ENCODE measurements around the gene ATF5. TPM values are rescaled to one million over a fixed set of nuclear protein-coding genes. Genes with fewer than 3 reads are reported as not detected.

ATF5 gene
- total and polyA plus RNA-seq, 10 of the 15 experiments (the other 5 are each of a cell fraction or from before 2014, with no cell fraction given) = 9.1 to 133 (median 24.0) TPM

GRCh38 chr19:49975051-49975450 lies 46.0 kb downstream of the ATF5 start:
- H3K9ac ChIP-seq (ENCODE audit: control insufficient read depth, insufficient read depth, low read length) = no peak overlapping the region
- CTCF ChIA-PET = no interaction called here

More at GRCh38 chr19:49975051-49975450, 46.0 kb downstream of the ATF5 start:
- Histone ChIP-seq H3K27ac (ENCODE audit: control insufficient read depth, insufficient read depth) (no peak overlapping the region), H2AFZ (ENCODE audit: control insufficient read depth, low read depth, low read length) (no peak overlapping the region), H4K20me1 (ENCODE audit: control insufficient read depth, insufficient read depth) (no peaks in the 10 kb centered on the region), H3K4me3 (no peak overlapping the region), H3K36me3 (ENCODE audit: control insufficient read depth in 2 of 2, insufficient read depth in 2 of 2, low read length in 1 of 2) (no peaks in the 10 kb centered on the region; a peak in 1 of 4 replicates), H3K9me3 (replicated peaks; ENCODE audit: control insufficient read depth, insufficient read depth, low read length) (no peaks in the 10 kb centered on the region), H3K27me3 (replicated peaks in 1 of 2; ENCODE audit: control insufficient read depth in 2 of 2, insufficient read depth in 2 of 2, low read length in 1 of 2) (no peaks in the 10 kb centered on the region), H3K79me2 (ENCODE audit: control insufficient read depth, insufficient read depth, low read length) (no peaks in the 10 kb centered on the region), H3K4me2 (ENCODE audit: control insufficient read depth, insufficient read depth) (no peak overlapping the region), H3K4me1 (ENCODE audit: control insufficient read depth, insufficient read depth, low read length) (no peaks in the 10 kb centered on the region)
- ChIA-PET RAD21 (ENCODE audit: unreplicated experiment) (no interaction called here), POLR2A (no interaction called here), SMC1A (ENCODE audit: uncharacterized antibody, unreplicated experiment) (interaction anchor here (1.3 kb wide), 1 partner anchor 21 kb away, joined by 3 read pairs; no protein-coding TSS in a partner anchor)
- in situ Hi-C loops (cut with MboI) = no loop called here
- WGBS (ENCODE audit: insufficient coverage, insufficient replicate concordance, low lambda C conversion rate, missing lambda C conversion rate) = 62% methylated on average over 7 of the region's 7 CpGs
- DNase-seq (ENCODE audit: low read depth, low spot score) (no peak), ATAC-seq (no peak), FAIRE-seq (no peak)
- TF ChIP-seq ATF3 (IDR thresholded peaks at IDR 0.05; ENCODE audit: borderline replicate concordance, extremely low read depth, low read depth, low read length) (no peak), RBBP5 (conservative IDR thresholded peaks at IDR 0.05) (no peak), BRCA1 (IDR thresholded peaks at IDR 0.05; ENCODE audit: low read depth, low read length) (no peak), RCOR1 (conservative IDR thresholded peaks at IDR 0.05; ENCODE audit: low read depth, low read length) (no peak), ZNF622 (IDR thresholded peaks at IDR 0.05) (no peak), BMI1 (IDR thresholded peaks at IDR 0.05; ENCODE audit: borderline replicate concordance) (no peak), HDAC2 (IDR thresholded peaks at IDR 0.05) (no peak), BCL3 (IDR thresholded peaks at IDR 0.05; ENCODE audit: borderline replicate concordance, insufficient read depth, low read depth, low read length, poor library complexity, severe bottlenecking) (no peak), POLR2A (IDR thresholded peaks at IDR 0.05; ENCODE audit: low read depth, low read length) (no peak), ZZZ3 (IDR thresholded peaks at IDR 0.05; ENCODE audit: control insufficient read depth, insufficient read length, low read depth) (no peak), NR2C1 (IDR thresholded peaks at IDR 0.05) (no peak), NFYA (IDR thresholded peaks at IDR 0.05; ENCODE audit: borderline replicate concordance, low read depth, low read length) (no peak), ASH2L (IDR thresholded peaks at IDR 0.05; ENCODE audit: borderline replicate concordance, low read depth) (no peak), PML (IDR thresholded peaks at IDR 0.05; ENCODE audit: low read length) (no peak), POU2F2 (IDR thresholded peaks at IDR 0.05; ENCODE audit: borderline replicate concordance, low read depth, low read length) (no peak), JUNB (IDR thresholded peaks at IDR 0.05) (no peak), ZNF384 (IDR thresholded peaks at IDR 0.05; ENCODE audit: borderline replicate concordance, low read depth, low read length) (no peak)
- TF ChIP-seq, protein P1, sequence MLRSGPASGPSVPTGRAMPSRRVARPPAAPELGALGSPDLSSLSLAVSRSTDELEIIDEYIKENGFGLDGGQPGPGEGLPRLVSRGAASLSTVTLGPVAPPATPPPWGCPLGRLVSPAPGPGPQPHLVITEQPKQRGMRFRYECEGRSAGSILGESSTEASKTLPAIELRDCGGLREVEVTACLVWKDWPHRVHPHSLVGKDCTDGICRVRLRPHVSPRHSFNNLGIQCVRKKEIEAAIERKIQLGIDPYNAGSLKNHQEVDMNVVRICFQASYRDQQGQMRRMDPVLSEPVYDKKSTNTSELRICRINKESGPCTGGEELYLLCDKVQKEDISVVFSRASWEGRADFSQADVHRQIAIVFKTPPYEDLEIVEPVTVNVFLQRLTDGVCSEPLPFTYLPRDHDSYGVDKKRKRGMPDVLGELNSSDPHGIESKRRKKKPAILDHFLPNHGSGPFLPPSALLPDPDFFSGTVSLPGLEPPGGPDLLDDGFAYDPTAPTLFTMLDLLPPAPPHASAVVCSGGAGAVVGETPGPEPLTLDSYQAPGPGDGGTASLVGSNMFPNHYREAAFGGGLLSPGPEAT (IDR thresholded peaks at IDR 0.05; ENCODE audit: low read depth) = no peak
- BruUV-seq (replicated peaks) = no TSS peak
- intact Hi-C loops (cut with micrococcal nuclease; ENCODE audit: unreplicated experiment) = no loop called here
